GM21619 (cell line): Measurements from ENCODE around the gene GLB1L2.
"Not testable (repeated sequence)": the region's sequence is repeated elsewhere in the genome, so short reads cannot be mapped to it uniquely, and the experiment has no call there.

ENCODE experiments used
- ATAC-seq: cut with Tn5 transposase; IDR thresholded peaks from one replicate; pipeline ENCODE4 v1.9.1; 2021; ENCODE audit not compliant: unreplicated experiment

The GLB1L2 gene

GRCh38 chr11:134322553-134322952, 9.2 kb upstream of the GLB1L2 start:
- no peak for ATAC-seq

GRCh38 chr11:134328433-134328832, 3.4 kb upstream of the GLB1L2 start:
- ATAC-seq: no peak

GRCh38 chr11:134330611-134331353, 1.0 kb upstream of the GLB1L2 start:
- ATAC-seq: no peak

DNA sequence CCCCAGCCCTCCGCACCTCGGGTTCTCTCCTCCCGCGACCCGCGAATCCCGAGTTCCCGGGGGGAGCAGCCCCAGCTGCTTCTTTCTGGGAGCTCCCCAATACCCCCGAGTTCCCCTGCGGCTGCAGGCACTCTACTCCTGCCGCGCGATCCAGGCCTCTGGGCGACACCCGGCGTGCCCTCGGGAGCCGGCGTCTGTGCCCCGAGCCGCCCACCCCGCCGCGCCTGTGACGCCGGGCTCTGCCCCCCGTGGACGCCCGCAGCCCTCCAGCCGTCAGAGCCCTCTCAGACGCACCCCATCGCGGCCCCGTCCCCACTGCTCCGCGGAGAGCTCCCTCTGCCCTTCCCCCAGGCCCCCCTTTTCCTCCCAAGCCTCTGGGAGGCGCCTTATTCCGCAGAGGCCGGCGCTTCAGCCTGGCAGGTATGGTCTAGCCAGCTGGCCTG, 422 bp downstream of the GLB1L2 start:
- ATAC-seq: peak; percentile 20

DNA sequence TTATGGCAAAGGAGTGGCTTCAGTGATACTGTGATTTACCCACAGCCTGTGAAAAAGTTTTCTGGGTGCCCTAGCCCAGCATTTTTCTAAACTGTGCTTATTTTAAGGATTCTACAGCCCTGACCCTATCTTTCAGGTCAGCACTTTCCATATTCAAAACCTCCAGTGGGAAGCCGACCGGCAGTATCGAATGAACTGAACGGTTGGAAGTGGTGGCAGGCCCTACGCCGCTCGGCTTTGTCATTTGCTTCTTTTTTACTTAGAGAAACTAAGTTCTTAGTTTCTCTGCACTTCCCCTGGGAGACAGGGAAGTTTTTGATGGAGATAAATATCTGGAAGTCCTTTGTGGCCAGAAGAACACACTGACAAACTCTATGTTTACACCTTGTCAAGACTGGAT, 994 bp downstream of the GLB1L2 start:
- ATAC-seq: no peak

DNA sequence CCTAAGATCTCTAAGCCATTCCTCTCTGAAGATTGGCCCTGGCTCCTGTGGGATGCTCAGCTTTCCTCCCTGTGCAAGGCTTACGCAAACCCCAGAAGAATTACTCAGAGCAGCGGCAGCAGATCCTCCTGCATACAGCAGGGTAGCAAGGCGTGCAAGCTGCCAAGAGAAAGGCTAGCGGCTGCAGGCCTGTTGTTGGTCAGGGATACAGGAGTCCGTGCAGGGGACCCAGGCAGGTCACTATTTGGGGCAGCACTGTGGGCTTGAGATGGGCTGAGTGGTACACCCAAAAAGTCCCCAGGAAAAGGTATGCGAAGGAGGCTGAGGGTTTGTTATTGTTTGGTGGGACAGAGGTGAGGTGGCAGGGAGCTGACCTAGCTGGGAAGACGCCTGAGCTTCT, 1.5 kb downstream of the GLB1L2 start:
- ATAC-seq: no peak

GRCh38 chr11:134333946-134334345, 2.2 kb downstream of the GLB1L2 start:
- ATAC-seq: no peak

GRCh38 chr11:134334796-134335571, 3.2 kb downstream of the GLB1L2 start:
- ATAC-seq: no peak

GRCh38 chr11:134337051-134337450, 5.3 kb downstream of the GLB1L2 start:
- ATAC-seq: no peak

DNA sequence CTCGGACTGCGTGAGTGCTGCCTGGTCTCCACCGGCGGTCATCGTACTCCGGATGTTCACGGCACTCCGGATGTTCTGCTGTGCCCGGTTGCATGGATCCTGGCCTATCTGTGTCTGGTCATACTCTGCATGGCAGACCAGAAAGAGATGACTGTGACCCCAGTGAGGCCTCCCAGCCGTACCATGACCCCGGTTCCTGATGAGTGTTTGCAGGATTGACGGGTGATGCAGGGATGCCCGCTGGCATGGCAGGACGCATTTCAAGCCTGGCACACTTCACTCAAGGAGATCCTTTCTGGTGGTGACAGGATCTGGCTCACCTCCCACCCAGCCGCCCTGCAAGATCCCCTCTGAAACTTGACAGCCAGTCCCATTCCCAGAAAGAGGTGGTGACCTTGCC, 6.3 kb downstream of the GLB1L2 start:
- no peak for ATAC-seq

DNA sequence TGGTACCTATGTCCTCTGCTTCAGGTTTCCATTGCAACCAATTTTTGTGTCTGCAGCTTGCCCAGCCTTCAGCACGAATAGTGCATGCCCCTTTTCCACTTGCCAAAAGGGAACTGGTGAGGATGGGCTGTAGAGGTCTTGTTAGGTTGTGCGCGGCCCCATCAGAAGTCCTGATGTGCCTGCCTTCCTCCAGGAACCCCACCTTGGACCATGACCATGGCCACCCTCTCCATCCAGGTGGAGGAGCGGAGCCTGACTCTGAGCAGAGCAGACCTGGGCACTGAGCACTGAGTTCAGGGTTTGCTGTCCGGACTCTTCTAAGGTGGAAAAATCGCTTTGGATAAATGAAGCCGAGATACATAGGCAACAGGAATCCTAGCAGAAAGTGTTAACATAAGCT, 6.9 kb downstream of the GLB1L2 start:
- no peak for ATAC-seq

GRCh38 chr11:134339756-134340155, 8.0 kb downstream of the GLB1L2 start:
- no peak for ATAC-seq

GRCh38 chr11:134340354-134340964, 8.7 kb downstream of the GLB1L2 start:
- no peak for ATAC-seq

DNA sequence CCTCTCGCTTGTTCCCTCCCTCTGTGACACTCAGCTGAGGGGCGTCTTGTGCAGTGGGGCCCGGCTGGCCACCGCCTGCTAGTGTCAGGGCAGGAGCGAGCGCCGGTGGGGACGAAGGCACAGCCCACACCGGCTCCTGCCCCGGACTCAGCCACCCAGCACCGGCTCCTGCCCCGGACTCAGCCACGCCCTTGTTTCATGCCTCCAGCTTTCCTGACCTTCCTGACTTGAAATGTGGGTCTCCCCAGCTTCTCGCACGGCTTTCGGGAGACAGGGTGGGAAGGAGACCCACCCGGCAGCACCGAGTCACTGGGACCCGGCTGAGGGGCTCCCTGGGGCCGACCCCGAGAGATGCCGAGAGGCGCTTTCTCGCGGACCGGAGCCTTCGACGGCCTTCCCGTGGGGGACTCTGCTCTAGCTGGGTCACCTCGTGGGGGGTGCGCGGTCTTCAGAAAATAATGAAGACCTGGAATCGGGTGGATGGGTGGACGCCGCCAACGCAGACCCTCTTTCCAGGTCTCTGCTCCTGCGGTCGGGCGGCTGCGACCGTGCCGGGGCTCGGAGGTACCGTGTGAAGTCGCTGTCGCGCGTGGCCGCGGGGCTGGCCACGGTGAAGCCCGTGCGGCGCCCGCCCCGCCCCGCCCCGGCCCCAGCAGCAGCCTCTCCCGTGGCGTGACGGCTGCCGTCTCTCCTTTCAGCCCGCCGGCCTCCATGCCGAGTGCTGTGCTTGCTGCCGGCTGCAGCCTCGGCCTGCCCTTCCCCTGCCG, 10.2 kb downstream of the GLB1L2 start:
- no peak for ATAC-seq

DNA sequence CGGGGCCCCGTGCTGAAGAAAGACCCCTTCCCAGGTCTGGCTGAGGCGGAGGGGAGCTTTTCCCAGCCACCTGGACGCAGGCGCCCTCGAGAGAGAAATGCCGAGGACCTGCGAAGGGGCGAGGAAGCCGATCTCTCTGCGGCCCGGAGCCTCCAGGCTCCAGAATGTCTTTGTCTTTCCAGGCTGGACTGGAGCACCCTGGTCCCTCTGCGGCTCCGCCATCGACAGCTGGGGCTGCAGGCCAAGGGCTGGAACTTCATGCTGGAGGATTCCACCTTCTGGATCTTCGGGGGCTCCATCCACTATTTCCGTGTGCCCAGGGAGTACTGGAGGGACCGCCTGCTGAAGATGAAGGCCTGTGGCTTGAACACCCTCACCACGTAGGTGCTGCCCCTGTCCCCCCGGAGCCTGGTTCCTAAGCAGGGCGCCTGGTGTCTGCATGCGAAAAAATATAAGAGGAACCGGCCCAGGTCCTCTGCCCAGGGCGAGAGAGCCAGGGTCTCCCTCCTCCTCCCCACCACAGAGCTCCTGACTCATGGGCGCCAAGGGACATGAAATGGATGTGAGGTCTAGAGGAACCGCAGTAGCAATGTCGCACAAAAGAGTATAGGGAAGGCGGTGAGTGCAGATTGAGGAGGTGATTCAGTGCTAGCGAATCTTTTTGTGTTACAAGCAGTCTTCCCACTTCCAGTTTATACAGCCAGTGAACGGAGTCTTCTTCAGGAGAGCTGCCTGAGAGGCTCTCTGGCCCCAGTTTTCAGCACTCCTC, 11.0 kb downstream of the GLB1L2 start:
- ATAC-seq: no peak

- ATAC-seq: no peak
Observed at GRCh38 chr11:134343646-134344045, 11.9 kb downstream of the GLB1L2 start.

DNA sequence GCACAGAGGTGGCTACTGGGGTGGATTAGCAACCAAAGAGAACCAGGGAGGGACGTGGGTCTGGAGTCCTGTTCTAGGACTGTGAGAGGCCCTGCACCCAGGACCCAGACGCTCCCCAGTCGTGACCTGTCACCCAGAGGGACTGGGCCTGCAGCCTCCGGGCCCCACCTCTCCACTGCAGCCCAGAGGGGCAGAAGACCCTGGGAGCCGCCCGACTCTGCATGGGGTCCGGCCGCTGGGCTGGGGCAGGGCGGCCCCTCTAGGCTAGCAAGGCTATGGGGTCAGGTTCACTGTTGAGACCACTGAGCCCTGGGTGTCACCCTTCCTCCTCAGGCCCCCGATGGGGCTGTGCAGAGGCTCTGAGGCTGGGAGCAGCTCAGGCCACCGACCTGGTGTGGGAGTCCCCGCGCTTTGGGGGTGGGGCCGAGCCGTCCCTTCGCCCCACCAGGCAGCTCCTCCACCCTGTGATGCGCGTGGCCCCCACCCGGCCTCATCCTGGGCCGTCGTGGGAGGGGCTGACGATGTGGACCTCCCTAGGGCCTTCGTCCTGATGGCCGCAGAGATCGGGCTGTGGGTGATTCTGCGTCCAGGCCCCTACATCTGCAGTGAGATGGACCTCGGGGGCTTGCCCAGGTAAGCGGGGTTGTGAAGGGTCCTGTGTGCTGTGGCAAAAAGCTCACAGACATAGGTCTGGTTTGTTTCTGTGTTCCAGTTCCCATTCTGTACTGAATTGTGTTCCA, 12.9 kb downstream of the GLB1L2 start:
- ATAC-seq: not testable (repeated sequence)

DNA sequence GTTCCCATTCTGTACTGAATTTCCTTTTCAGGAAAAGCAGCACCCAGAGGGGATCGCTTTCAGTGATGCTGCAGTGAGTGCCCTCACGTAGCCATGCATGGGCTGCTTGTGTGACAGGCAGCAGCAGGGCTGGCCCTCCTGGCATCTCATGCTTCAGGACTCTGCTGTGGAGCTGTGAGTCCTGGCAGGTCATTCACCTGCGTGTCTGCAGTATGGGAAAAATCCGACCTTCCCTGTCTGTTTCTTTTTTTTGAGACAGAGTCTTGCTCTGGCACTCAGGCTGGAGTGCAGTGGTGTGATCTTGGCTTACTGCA, 13.4 kb downstream of the GLB1L2 start:
- ATAC-seq: no peak

DNA sequence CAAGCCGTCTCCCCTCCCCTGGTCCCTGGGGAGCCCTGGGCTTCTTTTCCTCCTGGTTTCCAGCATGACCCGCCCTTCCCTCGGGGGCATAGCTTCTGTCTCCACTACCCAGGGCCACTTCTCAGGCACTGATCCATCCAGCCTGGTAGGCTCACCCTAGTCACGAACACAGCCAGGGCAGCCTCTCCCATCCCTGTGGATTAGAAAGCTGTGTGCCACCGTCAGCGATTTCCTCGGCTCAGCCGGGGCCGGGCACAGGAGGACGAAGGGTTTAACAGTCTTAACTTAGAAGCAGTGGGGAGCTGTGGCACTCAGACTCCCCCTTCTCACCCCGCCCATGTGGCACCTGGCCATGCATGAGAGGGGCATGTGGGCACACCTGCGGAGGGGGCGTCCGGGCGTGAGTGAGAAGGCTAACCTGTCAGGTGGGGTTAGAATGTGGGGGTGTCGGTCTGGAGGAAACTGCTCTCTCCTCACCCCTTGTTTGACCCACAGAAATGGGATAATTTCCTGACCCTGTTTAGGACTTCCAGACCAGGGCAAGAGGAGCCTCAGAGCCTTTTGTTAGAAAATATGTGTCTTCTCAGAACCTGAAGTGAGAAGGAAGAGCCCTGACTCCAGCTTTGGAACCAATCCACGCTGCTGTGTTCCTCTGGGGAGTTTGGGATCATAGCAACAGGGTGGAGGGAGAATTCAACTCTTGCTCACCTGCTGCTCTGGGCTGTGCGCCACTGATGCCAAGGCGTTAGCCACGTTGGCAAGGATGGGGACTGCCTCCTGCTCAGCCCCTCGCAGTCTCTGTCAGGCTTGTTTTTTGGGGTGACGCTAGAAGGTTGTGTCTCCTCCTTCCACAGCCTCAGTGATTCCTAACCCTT, 14.6 kb downstream of the GLB1L2 start:
- ATAC-seq: no peak
